PFSK-1 (cell line): ENCODE measurements around the gene ADGB.

Experiments
- FOXP2 ChIP-seq: optimal IDR thresholded peaks from 2 replicates; pipeline ENCODE3; 2011; ENCODE audit warnings: borderline replicate concordance, control low read depth, inconsistent platforms; ENCODE audit not compliant: insufficient read depth; ENCODE audit errors: extremely low read length, extremely low read depth
- POLR2AphosphoS5 ChIP-seq: IDR thresholded peaks from 2 replicates; pipeline ENCODE4 v1.6.1; 2012; ENCODE audit warnings: low read depth, mild to moderate bottlenecking, control low read depth, low read length, moderate library complexity
- REST ChIP-seq, 2 experiments: IDR thresholded peaks; 2 replicates each; pipeline versions ENCODE4 v1.6.1 to v1.8.0; 2011 to 2012; ENCODE audit warnings: low read depth in 2 of 2, low read length in 2 of 2, control low read depth in 1 of 2, inconsistent platforms in 1 of 2, mild to moderate bottlenecking in 1 of 2, moderate library complexity in 1 of 2; ENCODE audit not compliant: insufficient read depth in 1 of 2
- SIN3A ChIP-seq: IDR thresholded peaks from 2 replicates; pipeline ENCODE4 v1.6.1; 2012; ENCODE audit warnings: mild to moderate bottlenecking, low read length, moderate library complexity, borderline replicate concordance; ENCODE audit not compliant: insufficient read depth
- TAF1 ChIP-seq: IDR thresholded peaks from 2 replicates; pipeline ENCODE4 v1.6.1; 2012; ENCODE audit warnings: low read length, control low read depth, borderline replicate concordance; ENCODE audit not compliant: insufficient read depth

DNA sequence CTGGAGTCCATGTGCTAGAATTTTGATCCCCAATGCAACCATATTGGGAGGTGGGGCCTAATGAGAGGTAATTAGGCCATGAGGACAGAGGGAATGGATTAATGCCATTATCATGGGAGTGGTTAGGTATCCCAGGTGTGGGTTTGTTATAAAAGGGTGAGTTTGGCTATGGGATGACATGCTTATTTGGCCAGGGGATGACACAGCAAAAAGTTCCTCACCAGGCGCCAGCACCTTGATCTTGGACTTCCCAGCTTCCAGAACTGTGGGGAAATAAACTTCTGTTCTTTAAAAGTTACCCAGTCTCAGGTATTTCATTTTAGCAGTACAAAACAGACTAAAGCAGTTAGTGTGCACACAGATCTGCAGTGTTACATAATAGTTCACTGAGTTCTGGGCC lies 84.1 kb downstream of the ADGB start:
- TF ChIP-seq POLR2AphosphoS5 = no peak
- TF ChIP-seq TAF1 = no peak
- TF ChIP-seq REST (IDR thresholded peaks at IDR 0.05; ENCODE audit: insufficient read depth in 1 of 2, low read depth in 2 of 2, low read length in 2 of 2) = no peak
- TF ChIP-seq FOXP2 = no peak
- no peak for TF ChIP-seq SIN3A
